Sigmoid colon (tissue), 7 donors: ENCODE measurements around the gene TRABD2B. TPM values are rescaled to one million over a fixed set of nuclear protein-coding genes. Genes with fewer than 3 reads are reported as not detected.

Experiments used
- DNase-seq: peaks from one replicate; pipeline ENCODE4 v3.0.0-alpha.2; 2019
- H3K27ac ChIP-seq, 4 donors: fragments of 200-600 bp; sonication (generic); one replicate each; pipeline ENCODE4 v1.5.1; 2016 to 2019; ENCODE audit warnings: mild to moderate bottlenecking in 1 of 4
- H3K27me3 ChIP-seq, 3 donors: fragments of 200-600 bp; sonication (generic); one replicate each; pipeline ENCODE4 v1.5.1; 2019; ENCODE audit warnings: mild to moderate bottlenecking in 1 of 3
- H3K36me3 ChIP-seq, 4 donors: fragments of 200-600 bp; sonication (generic); one replicate each; pipeline ENCODE4 v1.5.1; 2016 to 2019
- H3K4me1 ChIP-seq, 4 donors: fragments of 200-600 bp; sonication (generic); one replicate each; pipeline ENCODE4 v1.5.1; 2017 to 2019
- H3K4me3 ChIP-seq, 4 donors: fragments of 200-600 bp; sonication (generic); one replicate each; pipeline ENCODE4 v1.5.1; 2017 to 2019; ENCODE audit warnings: mild to moderate bottlenecking in 2 of 4, moderate library complexity in 1 of 4
- H3K9me3 ChIP-seq, 4 donors: fragments of 200-600 bp in 3 of 4; sonication (generic) in 3 of 4; one replicate each; pipeline versions ENCODE4 v1.5.1 to v1.6.1; 2013 to 2019
- EP300 ChIP-seq, 4 donors: sonication (generic); formaldehyde crosslinking; IDR thresholded peaks; one replicate each; pipeline ENCODE4 v1.6.1; 2017; ENCODE audit warnings: antibody characterized with exemption in 4 of 4
- POLR2A ChIP-seq, 2 donors: fragments of 450-650 bp; IDR thresholded peaks; one replicate each; pipeline ENCODE4 v1.6.1; 2016; ENCODE audit warnings: antibody characterized with exemption in 2 of 2, mild to moderate bottlenecking in 2 of 2, moderate library complexity in 2 of 2
- POLR2AphosphoS5 ChIP-seq, 4 donors: sonication (generic); formaldehyde crosslinking; IDR thresholded peaks; one replicate each; pipeline ENCODE4 v1.6.1; 2017; ENCODE audit warnings: antibody characterized with exemption in 4 of 4
- WGBS, 2 donors: extraction: QIAGEN DNeasy Blood & Tissue Kit; methylation state at CpG; one replicate each; pipeline ENCODE4 v1.1.7; 2013; 5-methylcytosine and 5-hydroxymethylcytosine counted together
- intact Hi-C: fragments of 100-400 bp; cut with DNase I; formaldehyde crosslinking; loops from one replicate; pipeline ENCODE4 v1.15.1; 2023
- polyA plus RNA-seq, 3 donors: library from polyadenylated mRNA; stranded (reverse); fragments of 200-250 nt; gene quantifications; one replicate each; pipeline ENCODE4 v1.2.3, GENCODE V29; 2013
- total RNA-seq, 4 donors: library from RNA; depleted of rRNA; stranded (reverse); fragments of >200 nt; gene quantifications; one replicate each; pipeline ENCODE4 v1.1.0, GENCODE V29; 2016
- TF ChIP-seq, protein P1 (sequence below), 4 experiments: fragments of 450-650 bp in 3 of 4; fragments of 200-600 bp in 1 of 4; IDR thresholded peaks; one replicate each; pipeline ENCODE4 v1.5.1; 2016 to 2019; ENCODE audit warnings: antibody characterized with exemption in 4 of 4, mild to moderate bottlenecking in 3 of 4, moderate library complexity in 2 of 4
- donor health status: healthy with polysubstance abuse.
- donor health status: Bipolar disorder and iron deficiency.
- donor health status: healthy.

The TRABD2B gene
- total and polyA plus RNA-seq, 7 donors: 0.63 to 1.8 (median 1.0) TPM; not detected in 1

DNA sequence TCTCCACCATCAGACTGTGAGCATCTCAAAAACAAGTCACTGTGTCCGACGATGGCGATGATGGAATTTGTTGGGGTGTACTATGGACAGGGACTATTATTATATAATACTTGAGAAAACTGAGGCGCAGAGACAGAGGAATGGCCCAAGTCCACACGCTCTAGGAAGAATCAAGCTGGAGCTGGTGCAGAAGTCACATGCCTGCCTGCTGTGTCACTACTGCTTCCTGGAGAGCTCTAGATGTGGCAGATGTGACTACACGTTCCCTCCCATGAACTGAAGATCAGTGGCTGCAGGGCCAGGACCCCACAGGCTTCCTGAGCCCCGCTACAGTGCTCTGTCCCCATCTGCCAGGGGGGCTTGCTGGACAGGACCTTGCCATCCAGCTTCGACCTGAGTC, 56.9 kb downstream of the TRABD2B start:
- no peak overlapping the region for H3K27ac ChIP-seq
- H3K4me1 ChIP-seq: peaks cover 0 to 12% (median 3%) of the 10 kb centered on the region in 4 donors
- intact Hi-C loops: no loop called here

DNA sequence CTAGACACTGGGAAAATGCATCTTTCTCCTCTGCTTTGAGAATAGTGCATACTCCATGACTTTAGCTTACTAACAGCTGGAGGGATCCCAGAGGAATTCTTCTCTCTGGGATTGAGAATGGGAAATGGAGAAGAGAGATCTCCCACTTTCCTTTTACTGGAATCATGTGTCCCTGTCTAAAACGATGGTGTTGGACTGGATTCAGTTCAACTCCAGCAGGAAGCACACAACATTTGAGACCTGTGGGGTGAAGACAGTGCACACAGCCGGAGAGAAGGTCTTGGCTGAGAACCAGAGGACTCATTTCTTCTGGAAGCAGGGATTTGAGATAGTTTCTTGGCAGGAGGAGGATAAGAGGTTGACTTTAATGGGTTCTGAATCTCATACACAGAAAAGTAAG, 58.7 kb downstream of the TRABD2B start:
- DNase-seq: no peak
- Histone ChIP-seq H3K27me3 (no peaks in the 10 kb centered on the region), H3K4me1 (no peaks in the 10 kb centered on the region), H3K9me3 (no peaks in the 10 kb centered on the region), H3K27ac (peak overlapping the region in 1 of 4 donors; percentile 57), H3K36me3 (no peaks in the 10 kb centered on the region), H3K4me3 (no peak overlapping the region)
- intact Hi-C loops: no loop called here
- 35% methylated on average over 2 of the region's 2 CpGs for WGBS, 2 donors
- TF ChIP-seq, protein P1, sequence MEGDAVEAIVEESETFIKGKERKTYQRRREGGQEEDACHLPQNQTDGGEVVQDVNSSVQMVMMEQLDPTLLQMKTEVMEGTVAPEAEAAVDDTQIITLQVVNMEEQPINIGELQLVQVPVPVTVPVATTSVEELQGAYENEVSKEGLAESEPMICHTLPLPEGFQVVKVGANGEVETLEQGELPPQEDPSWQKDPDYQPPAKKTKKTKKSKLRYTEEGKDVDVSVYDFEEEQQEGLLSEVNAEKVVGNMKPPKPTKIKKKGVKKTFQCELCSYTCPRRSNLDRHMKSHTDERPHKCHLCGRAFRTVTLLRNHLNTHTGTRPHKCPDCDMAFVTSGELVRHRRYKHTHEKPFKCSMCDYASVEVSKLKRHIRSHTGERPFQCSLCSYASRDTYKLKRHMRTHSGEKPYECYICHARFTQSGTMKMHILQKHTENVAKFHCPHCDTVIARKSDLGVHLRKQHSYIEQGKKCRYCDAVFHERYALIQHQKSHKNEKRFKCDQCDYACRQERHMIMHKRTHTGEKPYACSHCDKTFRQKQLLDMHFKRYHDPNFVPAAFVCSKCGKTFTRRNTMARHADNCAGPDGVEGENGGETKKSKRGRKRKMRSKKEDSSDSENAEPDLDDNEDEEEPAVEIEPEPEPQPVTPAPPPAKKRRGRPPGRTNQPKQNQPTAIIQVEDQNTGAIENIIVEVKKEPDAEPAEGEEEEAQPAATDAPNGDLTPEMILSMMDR (IDR thresholded peaks at IDR 0.05): no peak
- TF ChIP-seq EP300 (IDR thresholded peaks at IDR 0.05): no peak
- peak in 1 of 4 donors; percentile 25 for TF ChIP-seq POLR2AphosphoS5 (IDR thresholded peaks at IDR 0.05)

More for the DNA sequence above, 56.9 kb downstream of the TRABD2B start:
- DNase-seq: no peak
- TF ChIP-seq POLR2A (IDR thresholded peaks at IDR 0.05): no peak
- no peak for TF ChIP-seq EP300 (IDR thresholded peaks at IDR 0.05)
- TF ChIP-seq, protein P1 (IDR thresholded peaks at IDR 0.05): no peak
- no peak for TF ChIP-seq POLR2AphosphoS5 (IDR thresholded peaks at IDR 0.05)
- H3K4me3 ChIP-seq: no peak overlapping the region
- no peaks in the 10 kb centered on the region for H3K9me3 ChIP-seq
- 69 to 78% methylated on average over 8 of the region's 8 CpGs for WGBS, 2 donors
- no peaks in the 10 kb centered on the region for H3K27me3 ChIP-seq
- H3K36me3 ChIP-seq: no peaks in the 10 kb centered on the region

DNA sequence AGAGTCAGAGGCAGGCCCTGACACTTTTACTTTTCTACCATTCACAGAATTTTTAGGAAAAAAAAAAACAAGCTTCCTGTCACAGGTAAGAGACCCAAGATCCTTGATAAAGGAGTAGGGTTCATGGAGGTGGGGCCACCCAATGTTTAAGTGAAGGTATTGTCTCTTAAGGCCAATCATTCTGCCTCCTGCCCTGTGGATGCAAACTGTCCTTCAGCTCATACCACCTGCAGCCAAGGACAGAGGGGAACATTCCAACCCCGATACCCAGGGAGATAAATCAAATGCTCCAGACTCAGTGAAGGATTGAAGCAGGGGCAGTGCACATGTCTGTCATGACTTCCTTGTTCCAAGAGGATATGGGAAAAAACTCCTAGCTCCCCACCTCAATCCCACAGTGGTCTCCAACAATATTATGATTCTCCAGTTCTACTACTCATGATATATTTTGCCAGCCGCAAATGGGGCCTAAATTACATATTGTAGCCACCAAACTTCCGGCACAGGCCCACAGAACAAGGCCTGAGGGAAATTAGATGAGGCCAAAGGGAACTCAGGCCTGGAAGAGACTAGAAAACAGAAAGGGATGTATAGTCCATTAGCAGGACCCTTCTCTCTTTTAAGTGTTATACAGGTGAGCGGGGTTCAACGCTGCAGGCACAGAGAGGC, 59.5 kb downstream of the TRABD2B start:
- Histone ChIP-seq H3K27me3 (no peaks in the 10 kb centered on the region), H3K4me1 (no peaks in the 10 kb centered on the region), H3K36me3 (no peaks in the 10 kb centered on the region), H3K27ac (peak overlapping the region in 1 of 4 donors; percentile 57), H3K9me3 (no peaks in the 10 kb centered on the region), H3K4me3 (no peak overlapping the region)
- TF ChIP-seq POLR2A (IDR thresholded peaks at IDR 0.05) (no peak), POLR2AphosphoS5 (IDR thresholded peaks at IDR 0.05) (no peak), EP300 (IDR thresholded peaks at IDR 0.05) (no peak)
- TF ChIP-seq, protein P1 (IDR thresholded peaks at IDR 0.05): no peak
- intact Hi-C loops: no loop called here
- DNase-seq: no peak
- 93 to 95% methylated on average over 5 of the region's 5 CpGs for WGBS, 2 donors

DNA sequence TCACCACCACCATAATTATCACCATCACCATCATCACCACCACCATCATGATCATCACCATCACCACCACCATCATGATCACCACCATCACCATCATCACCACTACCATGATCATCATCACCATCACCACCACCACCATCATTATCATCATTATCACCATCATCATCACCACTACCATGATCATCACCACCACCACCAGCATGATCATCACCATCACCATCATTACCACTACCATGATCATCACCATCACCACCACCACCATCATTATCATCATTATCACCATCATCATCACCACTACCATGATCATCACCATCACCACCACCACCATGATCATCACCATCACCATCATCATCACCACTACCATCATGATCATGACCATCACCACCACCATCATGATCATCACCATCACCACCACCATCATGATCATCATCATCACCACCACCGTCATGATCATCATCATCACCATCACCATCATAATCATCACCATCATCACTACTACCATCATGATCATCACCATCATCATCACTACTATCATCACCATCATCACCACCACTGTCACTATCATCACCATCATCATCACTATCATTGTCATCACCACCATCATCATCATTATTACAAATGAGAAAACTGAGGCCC, 60.2 kb downstream of the TRABD2B start:
- DNase-seq: no peak
- TF ChIP-seq EP300 (IDR thresholded peaks at IDR 0.05) (no peak), POLR2A (IDR thresholded peaks at IDR 0.05) (no peak), POLR2AphosphoS5 (IDR thresholded peaks at IDR 0.05) (no peak)
- TF ChIP-seq, protein P1 (IDR thresholded peaks at IDR 0.05): no peak
- no peaks in the 10 kb centered on the region for H3K36me3 ChIP-seq
- no peaks in the 10 kb centered on the region for H3K27me3 ChIP-seq
- H3K4me1 ChIP-seq: no peaks in the 10 kb centered on the region
- H3K27ac ChIP-seq: no peak overlapping the region
- H3K4me3 ChIP-seq: no peak overlapping the region
- no peaks in the 10 kb centered on the region for H3K9me3 ChIP-seq
- intact Hi-C loops: no loop called here
- WGBS, 2 donors: 98 to 99% methylated on average over 1 of the region's 1 CpG
